Keratinocyte (primary cell): Measurements from ENCODE around the gene KRTAP4-3. TPM values are rescaled to one million over a fixed set of nuclear protein-coding genes. Genes with fewer than 3 reads are reported as not detected.

Experiments used
- DNase-seq: peaks from one replicate; pipeline ENCODE4 v3.0.0-alpha.2; 2011; ENCODE audit warnings: low read depth, missing footprints, low spot score
- FAIRE-seq: peaks from 2 replicates; lab custom pipeline; 2011; peaks lifted over from hg19 to GRCh38; lab: Jason Lieb, UNC
- H2AFZ ChIP-seq: 2 replicates; pipeline ENCODE4 v1.6.0; 2012; ENCODE audit warnings: low read length, control low read depth, inconsistent platforms; ENCODE audit not compliant: control insufficient read depth
- H3K27ac ChIP-seq: 2 replicates; pipeline ENCODE4 v1.5.1; 2011; ENCODE audit warnings: low read length; ENCODE audit not compliant: control insufficient read depth, insufficient read depth
- H3K27me3 ChIP-seq: 3 replicates; pipeline ENCODE4 v1.6.0; 2011; ENCODE audit warnings: low read length; ENCODE audit not compliant: control insufficient read depth, insufficient read depth; ENCODE audit errors: extremely low read depth
- H3K36me3 ChIP-seq, 2 experiments: 2 replicates in 1 of 2; 3 replicates in 1 of 2; pipeline ENCODE4 v1.5.1; 2011; ENCODE audit warnings: low read length in 2 of 2, mild to moderate bottlenecking in 1 of 2; ENCODE audit not compliant: control insufficient read depth in 2 of 2, insufficient read depth in 2 of 2; ENCODE audit errors: extremely low read depth in 1 of 2
- H3K4me1 ChIP-seq: 3 replicates; pipeline ENCODE4 v1.5.1; 2011; ENCODE audit warnings: low read length; ENCODE audit not compliant: control insufficient read depth, insufficient read depth; ENCODE audit errors: extremely low read depth
- H3K4me2 ChIP-seq: 3 replicates; pipeline ENCODE4 v1.6.0; 2011; ENCODE audit warnings: low read depth, low read length; ENCODE audit not compliant: control insufficient read depth, insufficient read depth; ENCODE audit errors: extremely low read depth
- H3K4me3 ChIP-seq, 3 experiments: fragments of 200-600 bp in 1 of 3; sonication (generic) in 1 of 3; 2 replicates in 2 of 3; 3 replicates in 1 of 3; pipeline ENCODE4 v1.5.1; 2011 to 2016; ENCODE audit warnings: low read length in 3 of 3, mild to moderate bottlenecking in 3 of 3, control low read depth in 2 of 3, inconsistent platforms in 1 of 3, low read depth in 1 of 3, mixed read lengths in 1 of 3, mixed run types in 1 of 3, moderate library complexity in 1 of 3; ENCODE audit not compliant: control insufficient read depth in 2 of 3, insufficient read depth in 2 of 3; ENCODE audit errors: extremely low read depth in 1 of 3
- H3K79me2 ChIP-seq: 2 replicates; pipeline ENCODE4 v1.6.0; 2012; ENCODE audit warnings: low read length; ENCODE audit not compliant: control insufficient read depth, insufficient read depth
- H3K9ac ChIP-seq: 3 replicates; pipeline ENCODE4 v1.6.0; 2011; ENCODE audit warnings: low read length; ENCODE audit not compliant: control insufficient read depth, insufficient read depth; ENCODE audit errors: extremely low read depth
- H3K9me1 ChIP-seq: 3 replicates; pipeline ENCODE4 v1.6.0; 2011; ENCODE audit warnings: low read length; ENCODE audit not compliant: control insufficient read depth, insufficient read depth; ENCODE audit errors: extremely low read depth
- H3K9me3 ChIP-seq: 2 replicates; pipeline ENCODE4 v1.5.1; 2012; ENCODE audit warnings: low read depth, low read length; ENCODE audit not compliant: control insufficient read depth
- H4K20me1 ChIP-seq: 3 replicates; pipeline ENCODE4 v1.6.0; 2011; ENCODE audit warnings: low read length; ENCODE audit not compliant: control insufficient read depth, insufficient read depth; ENCODE audit errors: extremely low read depth
- EZH2 ChIP-seq: IDR thresholded peaks from one replicate; pipeline ENCODE4 v1.6.1; 2012; ENCODE audit warnings: inconsistent platforms, mild to moderate bottlenecking, low read length, moderate library complexity
- dilution Hi-C: fragments of 300-500 bp; cut with MboI; formaldehyde crosslinking; loops from one replicate; pipeline ENCODE4 v1.7.0; 2020; ENCODE audit warnings: low sequenced_read_pairs; ENCODE audit not compliant: extremely low pct_ligation_motif_present
- polyA plus RNA-seq, 5 experiments: library from polyadenylated mRNA; depleted of rRNA in 3 of 5; stranded (reverse) in 3 of 5; stranded (forward) in 1 of 5; unstranded in 1 of 5; fragments of >200 nt; gene quantifications; 1 replicate in 1 of 5; 2 replicates in 3 of 5; 3 replicates in 1 of 5; pipeline versions ENCODE4 v1.2.1 to v1.2.3, GENCODE V29; 2011 to 2012; ENCODE audit warnings: missing spikeins in 2 of 5, low read depth in 1 of 5, low replicate concordance in 1 of 5
- TF ChIP-seq, protein P1 (sequence below), 3 experiments: IDR thresholded peaks in 1 of 3; conservative IDR thresholded peaks in 1 of 3; optimal IDR thresholded peaks in 1 of 3; 2 replicates in 2 of 3; 3 replicates in 1 of 3; pipeline versions ENCODE3 to v1.5.1; 2011; ENCODE audit warnings: low read length in 3 of 3, mild to moderate bottlenecking in 3 of 3, moderate library complexity in 2 of 3, control low read depth in 1 of 3, inconsistent platforms in 1 of 3; ENCODE audit not compliant: insufficient read depth in 2 of 3; ENCODE audit errors: extremely low read depth in 1 of 3

KRTAP4-3 gene
- polyA plus RNA-seq, 1 donor (not counting 4 experiments of a cell fraction or from before 2014, with no cell fraction given), result not detected

DNA sequence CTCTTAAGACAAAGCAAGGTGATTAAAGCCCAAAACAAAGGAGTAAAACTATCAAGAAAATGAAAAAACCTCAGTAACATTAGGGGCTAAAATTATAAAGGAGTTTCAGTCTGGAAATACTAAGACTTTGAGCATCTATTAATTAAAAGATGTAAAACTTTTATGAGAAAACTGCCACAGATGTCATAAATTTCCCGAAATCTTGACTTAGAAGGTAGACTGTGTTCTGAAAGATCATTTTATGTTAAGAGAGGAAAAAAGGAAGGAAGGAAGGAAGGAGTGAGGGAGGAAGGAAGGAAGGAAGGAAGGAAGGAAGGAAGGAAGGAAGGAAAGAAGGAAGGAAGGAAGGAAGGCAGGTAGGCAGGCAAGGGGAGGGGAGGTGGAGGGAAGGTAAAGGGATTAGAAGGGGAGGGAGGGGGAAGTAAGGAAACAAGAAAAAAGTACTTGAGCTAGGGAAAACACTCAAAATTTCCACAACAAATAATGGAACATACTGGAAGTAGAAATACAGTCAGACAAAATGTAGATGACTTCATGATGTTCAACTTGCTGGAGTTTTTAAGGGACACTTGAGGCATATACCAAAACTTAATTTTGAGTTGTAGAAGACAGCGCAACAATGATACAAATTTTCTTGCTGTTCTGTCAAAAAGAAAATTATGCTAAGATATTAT lies 20.4 kb downstream of the KRTAP4-3 start:
- H3K9me1 ChIP-seq, result no peaks in the 10 kb centered on the region
- dilution Hi-C loops, result no loop called here
- no peak overlapping the region for H3K4me3 ChIP-seq
- H4K20me1 ChIP-seq, result no peaks in the 10 kb centered on the region
- H3K27me3 ChIP-seq, result no peaks in the 10 kb centered on the region
- no peak for TF ChIP-seq EZH2
- TF ChIP-seq, protein P1, sequence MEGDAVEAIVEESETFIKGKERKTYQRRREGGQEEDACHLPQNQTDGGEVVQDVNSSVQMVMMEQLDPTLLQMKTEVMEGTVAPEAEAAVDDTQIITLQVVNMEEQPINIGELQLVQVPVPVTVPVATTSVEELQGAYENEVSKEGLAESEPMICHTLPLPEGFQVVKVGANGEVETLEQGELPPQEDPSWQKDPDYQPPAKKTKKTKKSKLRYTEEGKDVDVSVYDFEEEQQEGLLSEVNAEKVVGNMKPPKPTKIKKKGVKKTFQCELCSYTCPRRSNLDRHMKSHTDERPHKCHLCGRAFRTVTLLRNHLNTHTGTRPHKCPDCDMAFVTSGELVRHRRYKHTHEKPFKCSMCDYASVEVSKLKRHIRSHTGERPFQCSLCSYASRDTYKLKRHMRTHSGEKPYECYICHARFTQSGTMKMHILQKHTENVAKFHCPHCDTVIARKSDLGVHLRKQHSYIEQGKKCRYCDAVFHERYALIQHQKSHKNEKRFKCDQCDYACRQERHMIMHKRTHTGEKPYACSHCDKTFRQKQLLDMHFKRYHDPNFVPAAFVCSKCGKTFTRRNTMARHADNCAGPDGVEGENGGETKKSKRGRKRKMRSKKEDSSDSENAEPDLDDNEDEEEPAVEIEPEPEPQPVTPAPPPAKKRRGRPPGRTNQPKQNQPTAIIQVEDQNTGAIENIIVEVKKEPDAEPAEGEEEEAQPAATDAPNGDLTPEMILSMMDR (optimal IDR thresholded peaks at IDR 0.05 in 1 of 3, IDR thresholded peaks at IDR 0.05 in 1 of 3, conservative IDR thresholded peaks at IDR 0.05 in 1 of 3; ENCODE audit: extremely low read depth in 1 of 3, insufficient read depth in 2 of 3, low read length in 3 of 3), result no peak
- no peak overlapping the region for H3K4me2 ChIP-seq
- H2AFZ ChIP-seq, result no peak overlapping the region
- no peaks in the 10 kb centered on the region for H3K79me2 ChIP-seq
- H3K27ac ChIP-seq, result no peak overlapping the region
- FAIRE-seq, result no peak
- no peak for DNase-seq
- no peaks in the 10 kb centered on the region for H3K4me1 ChIP-seq
- peaks cover 3% of the 10 kb centered on the region for H3K9me3 ChIP-seq
- no peak overlapping the region for H3K9ac ChIP-seq
- H3K36me3 ChIP-seq, result no peaks in the 10 kb centered on the region

DNA sequence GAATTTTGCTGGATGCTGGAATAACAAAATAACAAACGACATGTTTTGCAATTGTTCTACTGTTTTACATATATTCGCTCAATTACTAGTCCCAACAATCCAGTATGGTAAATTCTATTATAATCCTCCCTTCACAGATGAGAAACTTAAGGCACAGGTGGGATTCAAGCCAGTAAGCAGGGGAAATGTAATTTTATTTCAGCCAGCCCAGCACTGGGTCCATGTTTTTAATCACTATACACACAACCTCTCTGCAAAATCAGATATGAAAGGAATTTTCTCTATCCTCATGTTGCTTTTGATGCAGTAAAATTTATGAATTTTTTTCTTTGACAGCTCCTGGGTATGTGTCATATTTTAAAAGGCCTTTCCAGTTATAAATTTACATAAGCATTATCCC lies 22.8 kb downstream of the KRTAP4-3 start:
- no peaks in the 10 kb centered on the region for H3K36me3 ChIP-seq
- dilution Hi-C loops, result no loop called here

More for the DNA sequence above, 22.8 kb downstream of the KRTAP4-3 start:
- no peak for TF ChIP-seq EZH2
- TF ChIP-seq, protein P1 (optimal IDR thresholded peaks at IDR 0.05 in 1 of 3, IDR thresholded peaks at IDR 0.05 in 1 of 3, conservative IDR thresholded peaks at IDR 0.05 in 1 of 3; ENCODE audit: extremely low read depth in 1 of 3, insufficient read depth in 2 of 3, low read length in 3 of 3), result no peak
- H3K4me3 ChIP-seq, result no peak overlapping the region
- H2AFZ ChIP-seq, result no peak overlapping the region
- no peaks in the 10 kb centered on the region for H3K79me2 ChIP-seq
- DNase-seq (no peak), FAIRE-seq (no peak)
- H3K9me3 ChIP-seq, result peaks cover 5% of the 10 kb centered on the region
- H4K20me1 ChIP-seq, result no peaks in the 10 kb centered on the region
- no peak overlapping the region for H3K27ac ChIP-seq
- no peaks in the 10 kb centered on the region for H3K27me3 ChIP-seq
- H3K9ac ChIP-seq, result no peak overlapping the region
- peaks cover 8% of the 10 kb centered on the region for H3K4me1 ChIP-seq
- H3K4me2 ChIP-seq, result no peak overlapping the region
- no peaks in the 10 kb centered on the region for H3K9me1 ChIP-seq
